ENCODE data around the gene NSA2. TPM values are rescaled to one million over a fixed set of nuclear protein-coding genes. Genes with fewer than 3 reads are reported as not detected.

NSA2 gene
- total and polyA plus RNA-seq, 2 of the 13 experiments (the other 11 are each of a cell fraction or from before 2014, with no cell fraction given), result 33.0 to 101 TPM

DNA sequence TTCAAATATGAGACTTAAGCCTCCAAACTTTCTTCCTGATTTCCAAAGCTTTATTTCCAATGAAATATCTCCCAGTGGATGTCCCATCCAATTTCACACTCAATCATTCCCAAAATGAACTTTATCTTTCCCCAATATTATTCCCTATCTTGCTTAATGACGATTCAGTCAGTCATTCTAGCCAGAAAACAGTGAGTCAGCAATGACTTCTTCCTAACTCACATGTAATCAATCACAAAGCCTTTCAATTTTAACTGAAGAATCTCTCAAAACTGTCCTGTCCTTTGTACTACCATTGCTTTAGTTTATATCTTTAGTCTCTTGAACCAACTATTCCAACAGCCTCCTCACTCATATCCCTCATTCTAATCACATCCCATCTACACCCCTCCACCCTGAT lies 34.9 kb downstream of the NSA2 start:
- intact Hi-C loops (cut with micrococcal nuclease; ENCODE audit: unreplicated experiment) (no loop called here), in situ Hi-C loops (cut with HindIII; ENCODE audit: extremely low pct_ligation_motif_present, low pct_unique_long_range_greater_than_20kb) (no loop called here)
- H3K27ac ChIP-seq (ENCODE audit: extremely low read length, insufficient read depth, low read length), result no peak overlapping the region
- peaks cover under 1% of the 10 kb centered on the region for H3K79me2 ChIP-seq (ENCODE audit: insufficient read depth, low read length)
- FAIRE-seq (no peak), ATAC-seq (no peak), DNase-seq (ENCODE audit: low spot score) (no peak)
- H3K4me3 ChIP-seq (replicated peaks in 1 of 3; ENCODE audit: insufficient read depth in 1 of 3, low read depth in 2 of 3, low read length in 3 of 3), result no peak overlapping the region
- ChIA-PET POLR2A (no interaction called here), CTCF (ENCODE audit: low intra/inter-chr PET ratio, low total read pairs) (no interaction called here)
- no peak overlapping the region for H3K4me2 ChIP-seq (ENCODE audit: low read depth, low read length)
- peaks cover 25 to 57% of the 10 kb centered on the region in 2 experiments for H3K36me3 ChIP-seq (replicated peaks in 1 of 2; ENCODE audit: control insufficient read depth in 1 of 2, insufficient read depth in 2 of 2, low read length in 2 of 2)
- H3K27me3 ChIP-seq (ENCODE audit: control insufficient read depth in 1 of 2, insufficient read depth in 2 of 2, low read length in 2 of 2), result no peaks in the 10 kb centered on the region
- WGBS (ENCODE audit: low lambda C conversion rate), result 95% methylated on average over 1 of the region's 1 CpG
- no peak for TF ChIP-seq ZNF720 (CRISPR knock-in tag; IDR thresholded peaks at IDR 0.05)
- no peak for TF ChIP-seq FOXJ3 (CRISPR knock-in tag; IDR thresholded peaks at IDR 0.05; ENCODE audit: borderline replicate concordance)
- no peak for TF ChIP-seq KDM1A (CRISPR knock-in tag; IDR thresholded peaks at IDR 0.05)
- no peak for TF ChIP-seq ZNF766 (CRISPR knock-in tag; IDR thresholded peaks at IDR 0.05; ENCODE audit: borderline replicate concordance)
- TF ChIP-seq ZMAT3 (CRISPR knock-in tag; conservative IDR thresholded peaks at IDR 0.05), result no peak
- TF ChIP-seq, protein P1, sequence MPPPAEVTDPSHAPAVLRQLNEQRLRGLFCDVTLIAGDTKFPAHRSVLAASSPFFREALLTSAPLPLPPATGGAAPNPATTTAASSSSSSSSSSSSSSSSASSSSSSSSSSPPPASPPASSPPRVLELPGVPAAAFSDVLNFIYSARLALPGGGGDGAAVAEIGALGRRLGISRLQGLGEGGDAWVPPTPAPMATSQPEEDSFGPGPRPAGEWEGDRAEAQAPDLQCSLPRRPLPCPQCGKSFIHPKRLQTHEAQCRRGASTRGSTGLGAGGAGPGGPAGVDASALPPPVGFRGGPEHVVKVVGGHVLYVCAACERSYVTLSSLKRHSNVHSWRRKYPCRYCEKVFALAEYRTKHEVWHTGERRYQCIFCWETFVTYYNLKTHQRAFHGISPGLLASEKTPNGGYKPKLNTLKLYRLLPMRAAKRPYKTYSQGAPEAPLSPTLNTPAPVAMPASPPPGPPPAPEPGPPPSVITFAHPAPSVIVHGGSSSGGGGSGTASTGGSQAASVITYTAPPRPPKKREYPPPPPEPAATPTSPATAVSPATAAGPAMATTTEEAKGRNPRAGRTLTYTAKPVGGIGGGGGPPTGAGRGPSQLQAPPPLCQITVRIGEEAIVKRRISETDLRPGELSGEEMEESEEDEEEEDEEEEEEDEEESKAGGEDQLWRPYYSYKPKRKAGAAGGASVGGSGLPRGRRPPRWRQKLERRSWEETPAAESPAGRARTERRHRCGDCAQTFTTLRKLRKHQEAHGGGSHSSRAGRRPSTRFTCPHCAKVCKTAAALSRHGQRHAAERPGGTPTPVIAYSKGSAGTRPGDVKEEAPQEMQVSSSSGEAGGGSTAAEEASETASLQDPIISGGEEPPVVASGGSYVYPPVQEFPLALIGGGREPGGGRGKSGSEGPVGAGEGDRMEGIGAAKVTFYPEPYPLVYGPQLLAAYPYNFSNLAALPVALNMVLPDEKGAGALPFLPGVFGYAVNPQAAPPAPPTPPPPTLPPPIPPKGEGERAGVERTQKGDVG (CRISPR knock-in tag; IDR thresholded peaks at IDR 0.05; ENCODE audit: borderline replicate concordance), result no peak
- H3K4me1 ChIP-seq (ENCODE audit: insufficient read depth, low read length), result peaks cover 5% of the 10 kb centered on the region; the same call in 1 of the 2 replicates
- H4K20me1 ChIP-seq (ENCODE audit: insufficient read depth, low read length), result no peaks in the 10 kb centered on the region
- BruUV-seq (replicated peaks), result TSS peak; percentile 34
- H2AFZ ChIP-seq (ENCODE audit: low read length), result no peak overlapping the region
- no peaks in the 10 kb centered on the region for H3K9me3 ChIP-seq (ENCODE audit: low read length)
- H3K9ac ChIP-seq (ENCODE audit: insufficient read depth, low read depth, low read length), result no peak overlapping the region
